ENCODE data around the gene ZC3H10. TPM values are rescaled to one million over a fixed set of nuclear protein-coding genes. Genes with fewer than 3 reads are reported as not detected.
"Not testable (repeated sequence)": the region's sequence is repeated elsewhere in the genome, so short reads cannot be mapped to it uniquely, and the experiment has no call there.

The ZC3H10 gene, protein sequence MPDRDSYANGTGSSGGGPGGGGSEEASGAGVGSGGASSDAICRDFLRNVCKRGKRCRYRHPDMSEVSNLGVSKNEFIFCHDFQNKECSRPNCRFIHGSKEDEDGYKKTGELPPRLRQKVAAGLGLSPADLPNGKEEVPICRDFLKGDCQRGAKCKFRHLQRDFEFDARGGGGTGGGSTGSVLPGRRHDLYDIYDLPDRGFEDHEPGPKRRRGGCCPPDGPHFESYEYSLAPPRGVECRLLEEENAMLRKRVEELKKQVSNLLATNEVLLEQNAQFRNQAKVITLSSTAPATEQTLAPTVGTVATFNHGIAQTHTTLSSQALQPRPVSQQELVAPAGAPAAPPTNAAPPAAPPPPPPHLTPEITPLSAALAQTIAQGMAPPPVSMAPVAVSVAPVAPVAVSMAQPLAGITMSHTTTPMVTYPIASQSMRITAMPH
- 1 to 10 TPM; 2.1 to 5.6 (median 3.4) TPM for total RNA-seq

- H3K27me3 ChIP-seq: no peaks in the 10 kb centered on the region
- H3K27ac ChIP-seq: peak within 1 kb of the TSS; percentile 95
- H3K36me3 ChIP-seq: peaks cover 20% of the 10 kb centered on the region
- peak in 1 of 2 donors; percentile 63 for TF ChIP-seq POLR2A (IDR thresholded peaks at IDR 0.05)
- TF ChIP-seq, protein P1, sequence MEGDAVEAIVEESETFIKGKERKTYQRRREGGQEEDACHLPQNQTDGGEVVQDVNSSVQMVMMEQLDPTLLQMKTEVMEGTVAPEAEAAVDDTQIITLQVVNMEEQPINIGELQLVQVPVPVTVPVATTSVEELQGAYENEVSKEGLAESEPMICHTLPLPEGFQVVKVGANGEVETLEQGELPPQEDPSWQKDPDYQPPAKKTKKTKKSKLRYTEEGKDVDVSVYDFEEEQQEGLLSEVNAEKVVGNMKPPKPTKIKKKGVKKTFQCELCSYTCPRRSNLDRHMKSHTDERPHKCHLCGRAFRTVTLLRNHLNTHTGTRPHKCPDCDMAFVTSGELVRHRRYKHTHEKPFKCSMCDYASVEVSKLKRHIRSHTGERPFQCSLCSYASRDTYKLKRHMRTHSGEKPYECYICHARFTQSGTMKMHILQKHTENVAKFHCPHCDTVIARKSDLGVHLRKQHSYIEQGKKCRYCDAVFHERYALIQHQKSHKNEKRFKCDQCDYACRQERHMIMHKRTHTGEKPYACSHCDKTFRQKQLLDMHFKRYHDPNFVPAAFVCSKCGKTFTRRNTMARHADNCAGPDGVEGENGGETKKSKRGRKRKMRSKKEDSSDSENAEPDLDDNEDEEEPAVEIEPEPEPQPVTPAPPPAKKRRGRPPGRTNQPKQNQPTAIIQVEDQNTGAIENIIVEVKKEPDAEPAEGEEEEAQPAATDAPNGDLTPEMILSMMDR (IDR thresholded peaks at IDR 0.05): peak in 1 of 2 donors; percentile 63
- TF ChIP-seq EP300 (IDR thresholded peaks at IDR 0.05): no peak
- peak; percentile 80 to 99 (median 93) for TF ChIP-seq POLR2AphosphoS5 (IDR thresholded peaks at IDR 0.05)
- H3K4me3 ChIP-seq: peak within 1 kb of the TSS; percentile 88
- peaks cover 32% of the 10 kb centered on the region for H3K4me1 ChIP-seq
- peak; percentile 99 for DNase-seq (ENCODE audit: low spot score in 2 of 2)
- no peaks in the 10 kb centered on the region for H3K9me3 ChIP-seq
- 1% methylated on average over 51 of the region's 61 CpGs for WGBS
These were observed at the start of gene ZC3H10 for GRCh38 chr12:56117778-56118687. ZC3H10 (plus strand) TSS chr12:56118266; CDS start chr12:56120563, 2,297 bp downstream.

DNA sequence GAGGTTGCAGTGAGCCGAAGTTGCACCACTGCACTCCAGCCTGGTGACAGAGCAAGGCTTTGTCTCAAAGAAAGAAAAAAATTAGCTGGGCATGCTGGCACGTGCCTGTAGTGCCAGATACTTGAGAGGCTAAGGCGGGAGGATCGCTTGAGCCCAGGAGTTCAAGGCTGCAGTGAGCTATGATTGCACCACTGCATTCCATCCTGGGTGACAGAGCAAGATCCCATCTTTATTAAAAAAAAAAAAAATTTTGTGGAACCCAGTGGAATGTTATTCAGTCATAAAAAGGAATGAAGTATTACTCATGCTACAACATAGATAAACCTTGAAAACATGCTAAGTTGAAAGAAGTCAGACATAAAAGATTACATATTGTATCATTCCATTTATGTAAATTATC lies 46.4 kb upstream of the ZC3H10 start:
- Histone ChIP-seq H3K9me3 (no peaks in the 10 kb centered on the region), H3K27ac (no peak overlapping the region), H3K4me3 (no peak overlapping the region), H3K4me1 (no peaks in the 10 kb centered on the region), H3K36me3 (no peaks in the 10 kb centered on the region), H3K27me3 (no peaks in the 10 kb centered on the region)
- TF ChIP-seq, protein P1 (IDR thresholded peaks at IDR 0.05): no peak
- WGBS: 65% methylated on average over 4 of the region's 4 CpGs
- DNase-seq (ENCODE audit: low spot score in 2 of 2): no peak

DNA sequence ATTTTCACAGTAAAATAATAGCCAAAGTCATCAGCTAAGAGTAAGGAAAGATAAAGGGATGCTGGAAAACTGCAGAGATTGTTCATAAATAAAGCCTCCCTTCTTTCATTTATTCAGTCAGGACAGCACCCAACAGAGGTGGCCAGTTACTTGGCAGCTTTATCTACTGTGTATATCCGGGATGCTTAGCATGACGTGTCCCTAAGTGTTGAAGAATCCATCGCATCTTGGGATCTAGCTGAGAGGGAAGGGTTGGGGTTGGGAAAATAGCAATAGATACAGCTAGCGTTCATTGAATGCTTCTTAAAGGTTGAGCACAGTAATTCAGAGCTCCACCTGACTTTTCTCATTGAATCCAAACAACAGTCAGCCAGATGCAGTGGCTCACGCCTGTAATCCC lies 43.7 kb upstream of the ZC3H10 start:
- no peak for DNase-seq (ENCODE audit: low spot score in 2 of 2)
- H3K4me3 ChIP-seq: no peak overlapping the region
- H3K27ac ChIP-seq: no peak overlapping the region
- TF ChIP-seq POLR2A (IDR thresholded peaks at IDR 0.05): no peak
- no peak for TF ChIP-seq POLR2AphosphoS5 (IDR thresholded peaks at IDR 0.05)
- TF ChIP-seq, protein P1 (IDR thresholded peaks at IDR 0.05): no peak
- no peak for TF ChIP-seq EP300 (IDR thresholded peaks at IDR 0.05)
- 86% methylated on average over 5 of the region's 5 CpGs for WGBS
- no peaks in the 10 kb centered on the region for H3K36me3 ChIP-seq
- peaks cover 9% of the 10 kb centered on the region for H3K4me1 ChIP-seq
- no peaks in the 10 kb centered on the region for H3K27me3 ChIP-seq
- H3K9me3 ChIP-seq: no peaks in the 10 kb centered on the region

DNA sequence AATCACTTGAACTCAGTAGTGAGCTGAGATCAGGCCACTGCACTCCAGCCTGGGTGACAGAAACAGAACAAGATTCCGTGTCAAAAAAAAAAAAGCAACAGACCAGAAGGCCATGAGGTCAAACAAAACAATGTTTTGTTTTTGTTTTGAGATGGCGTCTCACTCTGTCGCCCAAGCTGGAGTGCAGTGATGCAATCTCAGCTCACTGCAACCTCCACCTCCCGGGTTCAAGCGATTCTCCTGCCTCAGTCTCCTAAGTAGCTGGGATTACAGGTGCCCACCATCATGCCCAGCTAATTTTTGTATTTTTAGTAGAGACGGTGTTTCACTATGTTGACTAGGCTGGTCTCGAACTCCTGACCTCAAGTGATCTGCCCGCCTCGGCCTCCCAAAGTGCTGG lies 40.1 kb upstream of the ZC3H10 start:
- DNase-seq (ENCODE audit: low spot score in 2 of 2); H3K36me3 ChIP-seq; H3K4me3 ChIP-seq; H3K27ac ChIP-seq; H3K27me3 ChIP-seq; H3K9me3 ChIP-seq: not testable (repeated sequence)
- peaks cover 31% of the 10 kb centered on the region for H3K4me1 ChIP-seq
- 82% methylated on average over 9 of the region's 9 CpGs for WGBS

- WGBS: 58% methylated on average over 1 of the region's 1 CpG
- no peaks in the 10 kb centered on the region for H3K9me3 ChIP-seq
- TF ChIP-seq POLR2A (IDR thresholded peaks at IDR 0.05) (no peak), POLR2AphosphoS5 (IDR thresholded peaks at IDR 0.05) (no peak), EP300 (IDR thresholded peaks at IDR 0.05) (no peak)
- TF ChIP-seq, protein P1 (IDR thresholded peaks at IDR 0.05): no peak
- peak overlapping the region; percentile 79 for H3K4me3 ChIP-seq
- H3K36me3 ChIP-seq: no peaks in the 10 kb centered on the region
- DNase-seq (ENCODE audit: low spot score in 2 of 2): no peak
- H3K27ac ChIP-seq: peak overlapping the region; percentile 95
- no peaks in the 10 kb centered on the region for H3K27me3 ChIP-seq
- H3K4me1 ChIP-seq: peaks cover 31% of the 10 kb centered on the region
These were observed 39.6 kb upstream of the ZC3H10 start for GRCh38 chr12:56078427-56078826.

Measured in suprapubic skin (tissue), 4 donors.